ENCODE measurements around the gene MTHFSD. TPM values are rescaled to one million over a fixed set of nuclear protein-coding genes. Genes with fewer than 3 reads are reported as not detected.

MTHFSD gene
- total RNA-seq, 1 donor from 2014 or later, result 7.1 TPM

DNA sequence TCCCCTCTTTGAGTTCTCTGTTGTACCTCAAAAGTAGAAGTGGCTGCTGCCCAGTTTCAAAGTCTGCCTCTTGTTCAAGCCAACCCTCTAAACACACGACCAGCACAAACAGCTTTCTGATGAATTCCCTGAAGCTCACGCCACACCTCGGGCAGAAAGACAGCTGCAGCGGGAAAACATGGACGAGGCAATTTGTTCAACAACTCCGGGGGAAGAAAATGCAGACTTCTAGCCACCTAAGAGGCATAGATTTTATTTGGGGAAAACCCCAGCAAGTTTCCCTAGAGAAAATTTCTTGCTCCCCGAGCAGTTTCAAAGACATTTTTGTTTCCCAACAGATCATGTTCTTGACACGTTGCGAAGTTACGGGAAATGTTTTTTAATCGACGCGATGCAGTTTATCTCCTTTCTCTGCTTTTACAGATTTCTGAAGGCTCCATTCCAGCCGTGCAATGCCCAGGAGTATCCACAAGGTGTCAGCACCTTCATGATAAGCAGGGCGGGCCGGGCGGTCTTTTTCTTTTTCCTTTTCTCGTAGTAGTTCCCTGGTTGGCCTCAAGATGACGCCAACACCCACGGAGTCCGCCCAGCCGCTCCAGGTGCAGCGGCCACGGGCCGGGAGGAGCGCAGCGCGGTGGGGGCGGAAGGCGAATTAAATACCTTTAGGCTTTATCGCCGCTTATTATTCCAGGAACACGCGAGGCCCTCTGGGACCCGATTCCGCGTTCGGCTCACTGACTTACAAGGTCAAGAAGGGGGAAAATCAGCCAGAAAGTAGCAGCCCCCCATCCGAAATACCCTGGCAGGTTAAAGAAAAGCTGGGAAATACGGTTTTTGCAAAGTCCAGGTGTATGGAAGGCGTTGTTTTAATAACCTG, 8.7 kb upstream of the MTHFSD start:
- DNase-seq (ENCODE audit: low read depth), result no peak
- peak; percentile 100 for TF ChIP-seq CTCF (conservative IDR thresholded peaks at IDR 0.05; ENCODE audit: low read depth, low read length)
- H3K4me3 ChIP-seq (ENCODE audit: low read depth, low read length), result peak overlapping the region; percentile 43

- no peak overlapping the region for H3K4me3 ChIP-seq (ENCODE audit: low read depth, low read length)
- TF ChIP-seq CTCF (conservative IDR thresholded peaks at IDR 0.05; ENCODE audit: low read depth, low read length), result no peak
- no peak for DNase-seq (ENCODE audit: low read depth)
Measured at GRCh38 chr16:86562356-86562755, 7.3 kb upstream of the MTHFSD start.

GRCh38 chr16:86559802-86560305, 4.8 kb upstream of the MTHFSD start:
- TF ChIP-seq CTCF (conservative IDR thresholded peaks at IDR 0.05; ENCODE audit: low read depth, low read length), result no peak
- no peak overlapping the region for H3K4me3 ChIP-seq (ENCODE audit: low read depth, low read length)
- no peak for DNase-seq (ENCODE audit: low read depth)

- DNase-seq (ENCODE audit: low read depth), result no peak
Measured at GRCh38 chr16:86558355-86559193, 3.5 kb upstream of the MTHFSD start.

DNA sequence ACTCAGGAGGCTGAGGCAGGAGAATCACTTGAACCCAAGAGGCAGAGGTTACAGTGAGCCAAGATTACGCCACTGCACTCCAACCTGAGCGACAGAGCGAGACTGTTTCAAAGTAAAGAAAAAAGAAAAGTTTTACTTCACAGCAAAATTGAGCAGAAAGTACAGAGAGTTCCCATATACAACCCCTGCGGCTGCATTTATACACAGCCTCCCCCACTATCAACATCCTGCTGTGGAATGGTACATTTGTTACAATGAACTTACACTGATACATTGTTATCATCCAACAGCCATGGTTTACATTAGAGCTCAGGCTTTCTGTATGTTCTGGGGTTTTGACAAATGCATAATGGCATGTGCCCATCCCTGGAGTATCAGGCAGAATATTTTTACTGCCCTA, 2.6 kb upstream of the MTHFSD start:
- no peak for DNase-seq (ENCODE audit: low read depth)
- TF ChIP-seq CTCF (conservative IDR thresholded peaks at IDR 0.05; ENCODE audit: low read depth, low read length), result no peak
- no peak overlapping the region for H3K4me3 ChIP-seq (ENCODE audit: low read depth, low read length)

More at GRCh38 chr16:86558355-86559193, 3.5 kb upstream of the MTHFSD start:
- TF ChIP-seq CTCF (conservative IDR thresholded peaks at IDR 0.05; ENCODE audit: low read depth, low read length), result no peak
- no peak overlapping the region for H3K4me3 ChIP-seq (ENCODE audit: low read depth, low read length)

DNA sequence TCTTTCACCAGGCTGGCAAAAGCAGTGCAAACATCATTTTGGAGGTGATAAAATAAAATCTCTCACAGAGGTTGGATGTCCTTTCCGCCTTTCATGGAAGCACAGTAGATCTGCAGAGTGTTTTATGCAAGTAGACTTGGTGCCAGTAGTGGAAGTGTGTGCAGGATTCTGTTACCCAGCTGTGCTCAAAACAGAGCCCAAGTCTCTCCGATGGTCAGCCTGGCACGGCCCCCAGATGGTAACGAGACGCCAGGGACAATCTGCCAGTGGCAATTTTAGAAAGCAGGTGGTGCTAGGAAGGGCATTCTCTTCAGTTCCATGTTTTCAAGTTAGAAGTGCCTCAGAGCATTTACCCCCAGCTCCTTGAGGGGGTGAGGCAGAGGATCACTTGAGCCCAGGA, 1.5 kb upstream of the MTHFSD start:
- DNase-seq (ENCODE audit: low read depth), result no peak
- H3K4me3 ChIP-seq (ENCODE audit: low read depth, low read length), result no peak overlapping the region
- TF ChIP-seq CTCF (conservative IDR thresholded peaks at IDR 0.05; ENCODE audit: low read depth, low read length), result no peak

All from epithelial cell of proximal tubule (primary cell).